MM.1S (cell line): ENCODE data around the gene FAM20A.

Experiments used
- DNase-seq: peaks from one replicate; pipeline ENCODE4 v3.0.0-alpha.2; 2015
- H2AFZ ChIP-seq: fragments of 300-600 bp; sonication (generic); 2 replicates; pipeline ENCODE4 v1.6.0; 2016; ENCODE audit warnings: antibody characterized with exemption, low read length
- H3F3A ChIP-seq: fragments of 300-600 bp; sonication (generic); 2 replicates; pipeline ENCODE4 v1.6.1; 2016; ENCODE audit warnings: mild to moderate bottlenecking, antibody characterized with exemption, low read length, moderate library complexity, mixed read lengths; ENCODE audit not compliant: insufficient read depth
- H3K27ac ChIP-seq: fragments of 300-600 bp; sonication (generic); 2 replicates; pipeline ENCODE4 v1.5.1; 2016; ENCODE audit warnings: mild to moderate bottlenecking, low read length
- H3K27me3 ChIP-seq: fragments of 300-600 bp; sonication (generic); replicated peaks from 2 replicates; pipeline ENCODE4 v1.6.0; 2016; ENCODE audit warnings: low read length; ENCODE audit not compliant: insufficient read depth
- H3K36me3 ChIP-seq: fragments of 300-600 bp; sonication (generic); replicated peaks from 2 replicates; pipeline ENCODE4 v1.6.1; 2016; ENCODE audit warnings: mild to moderate bottlenecking, low read length, mixed read lengths; ENCODE audit not compliant: insufficient read depth
- H3K4me1 ChIP-seq: fragments of 300-600 bp; sonication (generic); 2 replicates; pipeline ENCODE4 v1.6.1; 2016; ENCODE audit warnings: low read length, mixed read lengths
- H3K4me2 ChIP-seq: fragments of 300-600 bp; sonication (generic); 2 replicates; pipeline ENCODE4 v1.6.0; 2016; ENCODE audit warnings: low read depth, low read length
- H3K4me3 ChIP-seq: fragments of 300-600 bp; sonication (generic); 2 replicates; pipeline ENCODE4 v1.5.1; 2016; ENCODE audit warnings: low read length, mixed read lengths
- H3K79me2 ChIP-seq: fragments of 300-600 bp; sonication (generic); 2 replicates; pipeline ENCODE4 v1.6.1; 2016; ENCODE audit warnings: mixed run types, low read length, mixed read lengths
- H3K9ac ChIP-seq: fragments of 300-600 bp; sonication (generic); 2 replicates; pipeline ENCODE4 v1.6.1; 2016; ENCODE audit warnings: low read length, mixed read lengths
- H3K9me2 ChIP-seq: fragments of 300-600 bp; sonication (generic); replicated peaks from 2 replicates; pipeline ENCODE4 v1.6.1; 2016; ENCODE audit warnings: mild to moderate bottlenecking, low read length, mixed read lengths; ENCODE audit not compliant: insufficient read depth
- H3K9me3 ChIP-seq: fragments of 300-600 bp; sonication (generic); replicated peaks from 2 replicates; pipeline ENCODE4 v1.6.1; 2016; ENCODE audit warnings: mild to moderate bottlenecking, low read length, mixed read lengths; ENCODE audit not compliant: insufficient read depth
- H4K20me1 ChIP-seq: fragments of 300-600 bp; sonication (generic); 2 replicates; pipeline ENCODE4 v1.6.1; 2016; ENCODE audit warnings: mild to moderate bottlenecking, low read length, moderate library complexity, mixed read lengths; ENCODE audit not compliant: insufficient read depth
- EZH2 ChIP-seq: fragments of 300-600 bp; sonication (generic); optimal IDR thresholded peaks from 2 replicates; pipeline ENCODE3; 2017; ENCODE audit warnings: low read depth, mild to moderate bottlenecking, antibody characterized with exemption, low read length, mixed read lengths
- EZH2phosphoT487 ChIP-seq: fragments of 300-600 bp; sonication (generic); IDR thresholded peaks from 2 replicates; pipeline ENCODE4 v1.6.1; 2018; ENCODE audit warnings: antibody characterized with exemption, low read length
- TF ChIP-seq, protein P1 (sequence below): fragments of 300-600 bp; sonication (generic); IDR thresholded peaks from 2 replicates; pipeline ENCODE4 v1.5.1; 2016; ENCODE audit warnings: antibody characterized with exemption, low read length, mixed read lengths

FAM20A gene

DNA sequence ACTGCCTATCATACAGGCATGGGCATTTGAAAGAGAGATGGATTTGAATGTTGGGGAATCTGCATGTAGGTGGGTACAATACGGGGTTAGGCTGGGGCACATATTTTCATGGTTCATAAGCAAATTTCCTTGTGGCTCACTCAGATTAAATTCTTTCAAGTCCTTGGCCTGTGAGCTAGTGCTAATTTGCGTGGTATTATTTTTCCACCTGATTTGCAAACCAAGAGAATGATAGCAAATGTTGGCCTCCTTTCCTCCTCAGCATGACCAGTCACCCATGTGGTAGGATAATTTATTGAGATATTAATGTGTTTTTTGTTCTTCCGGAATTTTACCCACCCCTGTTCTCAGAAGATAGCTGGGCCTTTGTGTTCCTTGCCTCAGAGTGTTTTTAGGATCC is 22.9 kb downstream of the FAM20A start:
- H4K20me1 ChIP-seq, result no peaks in the 10 kb centered on the region
- H3K9ac ChIP-seq, result no peak overlapping the region
- H3K9me3 ChIP-seq, result no peaks in the 10 kb centered on the region
- DNase-seq, result no peak
- H3K27me3 ChIP-seq, result no peaks in the 10 kb centered on the region
- no peaks in the 10 kb centered on the region for H3K4me1 ChIP-seq
- H3K27ac ChIP-seq, result no peak overlapping the region
- H3F3A ChIP-seq, result no peaks in the 10 kb centered on the region
- H3K36me3 ChIP-seq, result no peaks in the 10 kb centered on the region
- no peak overlapping the region for H2AFZ ChIP-seq
- H3K9me2 ChIP-seq, result no peaks in the 10 kb centered on the region
- H3K79me2 ChIP-seq, result no peaks in the 10 kb centered on the region
- no peak overlapping the region for H3K4me2 ChIP-seq
- no peak for TF ChIP-seq EZH2phosphoT487
- TF ChIP-seq, protein P1, sequence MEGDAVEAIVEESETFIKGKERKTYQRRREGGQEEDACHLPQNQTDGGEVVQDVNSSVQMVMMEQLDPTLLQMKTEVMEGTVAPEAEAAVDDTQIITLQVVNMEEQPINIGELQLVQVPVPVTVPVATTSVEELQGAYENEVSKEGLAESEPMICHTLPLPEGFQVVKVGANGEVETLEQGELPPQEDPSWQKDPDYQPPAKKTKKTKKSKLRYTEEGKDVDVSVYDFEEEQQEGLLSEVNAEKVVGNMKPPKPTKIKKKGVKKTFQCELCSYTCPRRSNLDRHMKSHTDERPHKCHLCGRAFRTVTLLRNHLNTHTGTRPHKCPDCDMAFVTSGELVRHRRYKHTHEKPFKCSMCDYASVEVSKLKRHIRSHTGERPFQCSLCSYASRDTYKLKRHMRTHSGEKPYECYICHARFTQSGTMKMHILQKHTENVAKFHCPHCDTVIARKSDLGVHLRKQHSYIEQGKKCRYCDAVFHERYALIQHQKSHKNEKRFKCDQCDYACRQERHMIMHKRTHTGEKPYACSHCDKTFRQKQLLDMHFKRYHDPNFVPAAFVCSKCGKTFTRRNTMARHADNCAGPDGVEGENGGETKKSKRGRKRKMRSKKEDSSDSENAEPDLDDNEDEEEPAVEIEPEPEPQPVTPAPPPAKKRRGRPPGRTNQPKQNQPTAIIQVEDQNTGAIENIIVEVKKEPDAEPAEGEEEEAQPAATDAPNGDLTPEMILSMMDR, result no peak
- no peak for TF ChIP-seq EZH2
- no peak overlapping the region for H3K4me3 ChIP-seq

DNA sequence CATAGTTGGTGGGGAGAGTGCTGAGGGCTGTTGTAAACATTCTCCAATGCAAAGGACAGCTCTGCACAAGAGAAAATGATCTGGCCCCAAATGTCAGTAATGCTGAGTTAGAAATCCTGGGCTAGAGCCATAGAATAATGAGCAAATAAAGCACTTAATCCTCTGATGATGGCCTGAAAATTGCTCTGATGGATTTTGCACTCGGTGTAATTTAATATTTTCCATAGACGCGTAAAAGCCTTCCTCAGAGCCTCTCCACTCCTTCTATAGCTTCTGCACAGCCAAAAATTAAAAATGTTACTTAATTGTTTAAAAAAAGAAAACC is 23.7 kb downstream of the FAM20A start:
- H3K9me3 ChIP-seq, result no peaks in the 10 kb centered on the region
- no peaks in the 10 kb centered on the region for H4K20me1 ChIP-seq
- no peak overlapping the region for H3K27ac ChIP-seq
- no peak overlapping the region for H3K4me3 ChIP-seq
- no peaks in the 10 kb centered on the region for H3F3A ChIP-seq
- H3K27me3 ChIP-seq, result no peaks in the 10 kb centered on the region
- H2AFZ ChIP-seq, result no peak overlapping the region
- no peaks in the 10 kb centered on the region for H3K9me2 ChIP-seq
- H3K4me2 ChIP-seq, result no peak overlapping the region
- H3K9ac ChIP-seq, result no peak overlapping the region
- no peaks in the 10 kb centered on the region for H3K79me2 ChIP-seq
- no peaks in the 10 kb centered on the region for H3K36me3 ChIP-seq
- H3K4me1 ChIP-seq, result no peaks in the 10 kb centered on the region
- TF ChIP-seq EZH2 (no peak), EZH2phosphoT487 (no peak)
- TF ChIP-seq, protein P1, result no peak
- DNase-seq, result no peak

DNA sequence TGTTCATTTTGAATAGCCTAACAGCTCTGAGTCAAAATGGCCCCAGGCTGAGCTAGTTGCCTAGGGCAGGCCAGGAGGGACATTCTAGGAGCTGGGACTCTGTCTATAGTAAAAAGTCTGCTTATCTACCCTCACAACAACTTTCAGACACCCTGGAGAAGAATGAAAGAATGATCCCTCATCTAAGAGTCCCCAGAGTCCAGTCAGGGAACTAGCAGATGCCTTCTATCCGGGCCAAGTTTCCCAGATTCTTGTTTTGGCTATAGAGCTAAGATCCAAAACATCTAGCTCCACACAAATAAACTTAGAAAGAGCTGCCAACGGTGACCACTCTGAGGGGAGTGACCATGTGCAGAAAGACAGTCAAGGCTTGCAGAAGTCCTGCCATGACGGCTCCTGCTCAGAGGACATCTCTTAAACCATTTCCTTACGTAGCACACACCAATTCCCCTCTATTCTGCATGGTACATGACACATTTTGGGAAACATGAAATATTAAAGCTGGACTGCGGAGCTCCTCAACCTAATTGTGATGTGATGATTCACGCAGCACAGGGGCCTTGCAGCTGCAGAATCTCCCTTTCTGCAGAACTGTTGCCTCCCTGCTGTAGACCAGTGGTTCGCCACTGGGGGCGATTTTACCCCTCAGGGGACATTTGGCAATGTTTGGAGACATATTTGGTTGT is 24.2 kb downstream of the FAM20A start:
- H3K27me3 ChIP-seq, result no peaks in the 10 kb centered on the region
- TF ChIP-seq, protein P1, result no peak
- TF ChIP-seq EZH2phosphoT487 (no peak), EZH2 (no peak)
- no peaks in the 10 kb centered on the region for H4K20me1 ChIP-seq
- H3K79me2 ChIP-seq, result no peaks in the 10 kb centered on the region
- no peaks in the 10 kb centered on the region for H3K9me3 ChIP-seq
- no peak for DNase-seq
- no peak overlapping the region for H3K4me2 ChIP-seq
- no peak overlapping the region for H3K27ac ChIP-seq
- H3K4me3 ChIP-seq, result no peak overlapping the region
- H2AFZ ChIP-seq, result no peak overlapping the region
- H3K36me3 ChIP-seq, result no peaks in the 10 kb centered on the region
- H3K4me1 ChIP-seq, result no peaks in the 10 kb centered on the region
- no peaks in the 10 kb centered on the region for H3F3A ChIP-seq
- no peaks in the 10 kb centered on the region for H3K9me2 ChIP-seq
- H3K9ac ChIP-seq, result no peak overlapping the region
